Duodenal mucosa (tissue), 2 donors: Measurements from ENCODE around the gene C11orf21.

ENCODE experiments used
- H3K27ac ChIP-seq: one replicate; pipeline ENCODE4 v1.7.0; 2013; ENCODE audit warnings: low read depth, low read length
- H3K27me3 ChIP-seq, 2 donors: one replicate each; pipeline ENCODE4 v1.7.0; 2013; ENCODE audit warnings: low read length in 2 of 2, control low read depth in 1 of 2; ENCODE audit not compliant: insufficient read depth in 2 of 2, control insufficient read depth in 1 of 2
- H3K36me3 ChIP-seq, 2 donors: one replicate each; pipeline ENCODE4 v1.7.0; 2013; ENCODE audit warnings: low read length in 2 of 2, control low read depth in 1 of 2; ENCODE audit not compliant: insufficient read depth in 2 of 2, control insufficient read depth in 1 of 2
- H3K4me1 ChIP-seq, 2 donors: one replicate each; pipeline ENCODE4 v1.7.0; 2013; ENCODE audit warnings: low read length in 2 of 2, control low read depth in 1 of 2; ENCODE audit not compliant: insufficient read depth in 2 of 2, control insufficient read depth in 1 of 2
- H3K4me3 ChIP-seq, 2 donors: one replicate each; pipeline ENCODE4 v1.7.0; 2013; ENCODE audit warnings: low read length in 2 of 2, low read depth in 1 of 2
- H3K9ac ChIP-seq, 2 donors: one replicate each; pipeline ENCODE4 v1.7.0; 2013; ENCODE audit warnings: low read length in 2 of 2, low read depth in 1 of 2
- H3K9me3 ChIP-seq, 2 donors: one replicate each; pipeline ENCODE4 v1.7.0; 2013; ENCODE audit warnings: low read length in 2 of 2, control low read depth in 1 of 2; ENCODE audit not compliant: control insufficient read depth in 1 of 2

C11orf21 gene

DNA sequence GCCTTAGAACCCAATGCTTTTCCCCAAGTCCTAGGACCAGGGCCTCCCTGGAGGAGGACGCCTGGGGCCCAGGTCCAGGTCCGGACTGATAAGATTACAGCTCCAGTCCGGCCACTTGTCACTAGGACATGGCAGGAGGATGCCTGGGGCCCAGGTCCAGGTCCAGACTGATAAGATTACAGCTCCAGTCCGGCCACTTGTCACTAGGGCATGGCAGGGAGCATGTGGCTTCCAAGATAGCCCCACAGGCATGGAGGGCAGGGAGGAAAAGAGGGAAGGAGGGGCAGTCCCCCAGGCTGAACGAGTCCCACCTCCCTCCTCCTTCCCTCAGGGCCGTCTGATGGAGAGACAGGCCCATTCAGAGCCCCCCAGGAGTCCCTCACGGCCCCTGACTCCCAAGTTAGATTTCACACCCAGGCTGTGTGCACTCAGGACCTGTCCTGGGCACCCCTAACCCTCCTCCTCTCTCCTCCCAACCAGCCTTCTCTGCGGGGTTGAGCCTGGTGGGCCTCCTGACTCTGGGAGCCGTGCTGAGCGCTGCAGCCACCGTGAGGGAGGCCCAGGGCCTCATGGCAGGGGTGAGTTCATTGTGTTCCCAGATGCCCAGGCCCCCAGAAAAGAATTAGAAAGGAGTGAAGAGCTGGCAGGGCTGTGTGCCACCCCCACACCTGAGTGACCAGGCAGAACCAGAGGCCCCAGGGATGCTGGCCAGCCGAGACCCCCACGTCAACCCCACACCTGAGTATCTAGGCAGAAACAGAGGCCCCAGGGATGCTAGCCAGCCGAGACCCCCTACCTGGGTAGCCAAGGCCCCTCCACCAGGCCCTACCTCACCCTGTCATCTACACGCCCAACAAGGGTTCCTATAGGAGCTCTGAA lies 2.1 kb upstream of the C11orf21 start:
- H3K4me3 ChIP-seq, result no peak overlapping the region
- peaks cover 12 to 19% of the 10 kb centered on the region in 2 donors for H3K4me1 ChIP-seq
- no peak overlapping the region for H3K9ac ChIP-seq
- no peaks in the 10 kb centered on the region for H3K9me3 ChIP-seq
- H3K27me3 ChIP-seq, result no peaks in the 10 kb centered on the region
- H3K36me3 ChIP-seq, result no peaks in the 10 kb centered on the region
- H3K27ac ChIP-seq, result no peak overlapping the region

DNA sequence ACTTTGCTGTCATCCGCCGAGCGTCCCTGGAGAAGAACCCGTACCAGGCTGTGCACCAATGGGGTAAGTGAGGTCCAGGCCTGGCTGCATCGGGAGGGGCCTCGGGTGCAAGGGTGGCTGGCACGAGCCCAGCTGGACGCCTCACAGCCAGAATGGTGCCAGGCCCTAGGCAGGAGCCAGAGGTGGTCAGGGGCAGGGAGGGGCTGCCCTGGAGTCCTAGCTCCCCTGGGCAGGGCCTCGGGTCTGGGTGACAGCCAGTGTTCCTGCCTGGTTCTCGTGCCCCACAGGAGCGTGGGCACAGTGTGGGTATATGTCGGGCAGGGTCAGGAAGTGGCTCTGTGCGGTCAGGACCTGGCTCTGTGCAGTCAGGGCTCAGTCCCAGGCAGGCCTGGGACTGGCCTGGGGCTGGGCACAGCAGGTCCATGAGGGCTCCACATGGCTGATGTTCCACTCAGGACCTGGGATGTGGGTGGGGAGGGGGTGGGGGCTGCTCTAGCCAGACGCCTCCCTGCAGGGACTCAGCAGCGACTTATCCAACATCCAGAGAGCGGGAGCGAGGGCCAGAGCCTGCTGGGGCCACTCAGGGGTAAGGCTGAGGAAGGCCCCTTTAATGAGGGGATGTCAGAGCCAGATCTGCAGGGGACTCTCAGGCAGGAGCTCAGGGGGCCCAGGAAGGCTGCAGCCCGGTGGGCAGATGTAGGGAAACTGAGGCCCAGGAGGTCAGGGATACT lies 1.3 kb upstream of the C11orf21 start:
- Histone ChIP-seq H3K27me3 (no peaks in the 10 kb centered on the region), H3K36me3 (no peaks in the 10 kb centered on the region), H3K9me3 (no peaks in the 10 kb centered on the region), H3K9ac (no peak overlapping the region), H3K4me1 (peaks cover 12 to 19% of the 10 kb centered on the region in 2 donors), H3K27ac (no peak overlapping the region), H3K4me3 (no peak overlapping the region)

DNA sequence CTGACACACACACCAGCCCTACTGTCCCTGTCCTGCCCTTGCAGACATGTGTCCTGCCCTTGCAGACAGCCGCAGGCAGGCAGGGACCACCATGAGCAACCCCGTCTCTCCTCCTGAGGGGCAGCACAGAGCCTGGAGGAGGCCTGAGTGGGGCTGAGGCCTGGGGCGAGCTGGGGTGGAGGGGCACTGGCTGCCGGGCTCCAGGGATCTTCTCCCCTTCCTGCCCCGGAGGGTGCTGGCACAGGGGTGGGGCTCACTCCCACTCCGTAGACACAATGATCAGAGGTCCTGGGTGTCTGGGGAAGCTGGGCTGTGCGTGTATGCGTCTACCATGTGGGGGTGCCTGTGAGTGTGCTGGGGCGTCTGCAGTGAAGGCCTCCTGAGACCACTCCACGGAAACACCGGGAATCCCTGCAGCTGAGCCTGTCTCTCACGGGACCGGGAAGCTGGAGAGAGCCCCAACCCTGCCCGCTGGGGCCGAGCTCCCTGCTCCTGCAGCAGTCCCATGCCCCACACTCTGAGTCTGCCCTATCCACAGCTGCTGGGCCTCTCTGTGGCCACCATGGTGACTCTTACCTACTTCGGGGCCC lies 683 bp upstream of the C11orf21 start:
- peak overlapping the region in 1 of 2 donors; percentile 55 for H3K4me3 ChIP-seq
- H3K4me1 ChIP-seq, result peaks cover 11 to 19% of the 10 kb centered on the region in 2 donors
- no peak overlapping the region for H3K27ac ChIP-seq
- no peaks in the 10 kb centered on the region for H3K27me3 ChIP-seq
- no peaks in the 10 kb centered on the region for H3K9me3 ChIP-seq
- peak overlapping the region in 1 of 2 donors; percentile 25 for H3K9ac ChIP-seq
- H3K36me3 ChIP-seq, result no peaks in the 10 kb centered on the region

DNA sequence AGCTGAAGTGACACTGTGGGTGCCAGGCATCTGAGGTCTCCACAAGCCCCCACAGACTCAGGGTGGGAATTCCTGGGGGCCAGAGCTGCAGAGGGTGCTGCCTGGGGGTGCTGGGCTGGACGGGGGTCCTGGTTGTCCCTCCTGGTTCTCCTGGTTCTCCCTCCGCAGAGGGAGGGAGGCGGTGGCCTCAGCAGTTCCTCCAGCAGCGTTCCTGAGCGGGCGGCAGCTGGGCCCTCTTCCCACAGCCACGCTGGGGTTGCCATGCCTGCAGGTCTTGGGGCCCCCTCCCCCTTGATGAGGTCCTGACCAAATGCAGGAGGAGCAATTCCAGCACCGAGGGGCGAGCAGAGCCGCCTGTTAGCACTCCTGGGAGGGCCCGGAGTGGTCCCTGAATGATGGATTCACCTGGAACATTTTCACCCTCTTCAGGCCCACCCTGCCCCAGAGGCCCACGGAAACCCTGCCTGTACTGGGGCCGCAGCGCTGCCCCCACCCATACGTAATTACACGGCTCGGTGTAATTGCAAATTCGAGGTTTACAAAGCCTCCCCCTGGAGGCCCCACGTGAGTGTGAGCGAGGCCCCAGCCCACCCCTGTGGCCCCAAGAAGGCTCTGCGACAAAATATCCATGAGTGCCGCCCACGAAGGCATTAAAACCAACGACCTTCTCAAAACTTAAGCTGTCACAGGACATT lies 635 bp downstream of the C11orf21 start:
- Histone ChIP-seq H3K27me3 (no peaks in the 10 kb centered on the region), H3K9ac (no peak overlapping the region), H3K4me1 (peaks cover 6 to 19% of the 10 kb centered on the region in 2 donors), H3K36me3 (no peaks in the 10 kb centered on the region), H3K4me3 (peak overlapping the region in 1 of 2 donors; percentile 55), H3K9me3 (no peaks in the 10 kb centered on the region), H3K27ac (no peak overlapping the region)

DNA sequence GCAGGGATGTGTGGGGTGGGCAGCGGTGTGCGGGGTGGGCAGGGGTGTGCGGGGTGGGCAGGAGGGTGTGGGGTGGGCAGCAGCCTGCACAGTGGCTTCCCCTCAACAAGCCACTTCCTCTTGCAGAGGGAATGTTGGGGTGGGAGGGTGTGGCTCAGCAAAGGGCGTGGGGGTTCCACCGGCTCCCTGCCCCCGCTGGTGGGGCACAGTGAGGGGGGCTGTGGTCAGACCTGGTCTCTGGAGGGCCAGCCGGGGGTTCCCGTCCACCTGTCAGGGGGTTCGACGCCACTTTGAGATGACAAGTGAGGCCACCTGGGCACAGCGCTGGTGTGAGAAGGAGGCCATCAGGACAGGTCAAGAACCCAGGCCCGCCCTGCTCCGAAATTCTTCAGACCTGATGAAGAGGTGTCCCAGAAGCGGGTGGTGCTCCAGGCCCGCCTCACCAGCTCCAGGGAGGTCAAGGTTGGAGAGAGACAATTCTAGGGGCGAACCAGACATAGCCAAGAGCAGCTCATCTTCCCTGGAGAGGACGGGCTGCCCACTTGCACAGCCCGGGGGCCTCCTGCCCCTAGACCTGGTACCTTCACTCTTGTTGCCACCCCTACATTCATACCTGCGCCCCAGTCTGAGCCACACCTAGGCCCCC lies 1.3 kb downstream of the C11orf21 start:
- H3K36me3 ChIP-seq, result no peaks in the 10 kb centered on the region
- H3K4me1 ChIP-seq, result peaks cover 3 to 13% of the 10 kb centered on the region in 2 donors
- no peak overlapping the region for H3K27ac ChIP-seq
- H3K9ac ChIP-seq, result no peak overlapping the region
- H3K9me3 ChIP-seq, result no peaks in the 10 kb centered on the region
- no peak overlapping the region for H3K4me3 ChIP-seq
- no peaks in the 10 kb centered on the region for H3K27me3 ChIP-seq

DNA sequence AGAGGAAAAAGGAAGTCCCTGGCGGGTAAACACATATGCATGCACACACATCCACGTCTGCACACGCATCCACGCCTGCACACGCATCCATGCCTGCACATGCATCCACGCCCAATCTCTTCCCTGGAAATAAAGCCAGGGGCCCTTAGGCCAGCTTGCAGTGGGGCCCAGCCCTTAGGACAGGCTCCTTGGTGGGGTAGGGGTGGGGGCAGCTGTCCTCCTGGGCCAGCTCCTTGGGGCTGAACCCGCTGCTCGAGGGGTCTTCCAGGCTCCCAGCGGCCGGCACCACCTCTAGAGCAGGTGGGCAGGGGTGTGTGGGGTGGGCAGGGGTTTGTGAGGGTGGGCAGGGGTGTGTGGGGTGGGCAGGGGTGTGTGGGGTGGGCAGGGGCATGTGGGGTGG lies 1.9 kb downstream of the C11orf21 start:
- H3K4me1 ChIP-seq, result peaks cover under 1 to 8% of the 10 kb centered on the region in 2 donors
- H3K36me3 ChIP-seq, result no peaks in the 10 kb centered on the region
- H3K4me3 ChIP-seq, result no peak overlapping the region
- H3K9me3 ChIP-seq, result no peaks in the 10 kb centered on the region
- H3K9ac ChIP-seq, result no peak overlapping the region
- H3K27ac ChIP-seq, result no peak overlapping the region
- H3K27me3 ChIP-seq, result no peaks in the 10 kb centered on the region

DNA sequence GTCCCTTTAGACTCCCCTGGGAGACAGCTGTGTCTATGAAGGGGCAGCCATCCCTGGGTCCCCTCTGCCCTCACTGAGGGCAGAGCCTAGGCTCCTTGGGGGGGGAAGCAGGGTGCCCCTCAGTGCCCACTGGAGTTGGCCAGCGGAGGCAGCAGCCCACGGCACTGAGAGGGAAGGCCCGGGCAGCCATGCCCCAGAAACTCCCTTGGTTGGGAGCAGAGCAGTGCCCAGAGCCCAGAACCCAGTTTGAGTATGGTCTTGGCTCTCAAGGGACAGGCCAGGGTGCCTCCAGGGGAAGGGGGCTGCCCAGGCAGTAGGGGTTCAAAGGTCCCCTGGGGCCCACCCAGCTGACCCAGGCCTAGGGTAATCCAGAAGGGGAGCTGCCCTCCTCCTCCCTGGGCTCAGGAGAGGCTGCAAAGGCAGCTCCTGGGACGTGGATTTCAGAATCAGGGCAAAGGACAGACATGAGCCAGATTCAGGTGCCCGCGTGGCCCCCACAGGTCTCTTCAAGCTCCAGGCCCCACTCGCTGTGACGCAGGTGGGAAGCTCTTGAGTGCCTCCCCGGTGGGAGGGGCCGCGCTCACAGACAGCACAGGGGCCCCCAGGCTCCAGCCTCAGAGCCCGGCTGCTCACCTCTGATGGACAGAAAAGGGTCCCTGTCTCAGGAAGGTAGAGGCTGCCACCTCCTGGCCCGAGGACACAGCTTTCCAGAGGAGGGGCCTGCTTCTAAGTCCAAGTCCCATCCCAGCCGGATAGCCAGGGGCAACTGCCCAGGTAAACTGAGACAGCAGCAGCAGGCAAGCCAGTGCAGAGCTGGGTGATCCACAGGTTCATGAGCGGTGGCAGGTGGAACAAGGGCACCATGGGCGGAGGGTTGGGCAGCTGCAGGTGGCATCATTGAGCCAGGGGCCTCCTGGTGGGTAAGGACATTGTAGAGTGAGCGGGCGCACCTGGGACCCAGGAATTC lies 2.6 kb downstream of the C11orf21 start:
- H3K27ac ChIP-seq, result no peak overlapping the region
- H3K9ac ChIP-seq, result no peak overlapping the region
- H3K27me3 ChIP-seq, result no peaks in the 10 kb centered on the region
- peaks cover 0 to 8% of the 10 kb centered on the region in 2 donors for H3K4me1 ChIP-seq
- H3K36me3 ChIP-seq, result no peaks in the 10 kb centered on the region
- no peaks in the 10 kb centered on the region for H3K9me3 ChIP-seq
- H3K4me3 ChIP-seq, result no peak overlapping the region

DNA sequence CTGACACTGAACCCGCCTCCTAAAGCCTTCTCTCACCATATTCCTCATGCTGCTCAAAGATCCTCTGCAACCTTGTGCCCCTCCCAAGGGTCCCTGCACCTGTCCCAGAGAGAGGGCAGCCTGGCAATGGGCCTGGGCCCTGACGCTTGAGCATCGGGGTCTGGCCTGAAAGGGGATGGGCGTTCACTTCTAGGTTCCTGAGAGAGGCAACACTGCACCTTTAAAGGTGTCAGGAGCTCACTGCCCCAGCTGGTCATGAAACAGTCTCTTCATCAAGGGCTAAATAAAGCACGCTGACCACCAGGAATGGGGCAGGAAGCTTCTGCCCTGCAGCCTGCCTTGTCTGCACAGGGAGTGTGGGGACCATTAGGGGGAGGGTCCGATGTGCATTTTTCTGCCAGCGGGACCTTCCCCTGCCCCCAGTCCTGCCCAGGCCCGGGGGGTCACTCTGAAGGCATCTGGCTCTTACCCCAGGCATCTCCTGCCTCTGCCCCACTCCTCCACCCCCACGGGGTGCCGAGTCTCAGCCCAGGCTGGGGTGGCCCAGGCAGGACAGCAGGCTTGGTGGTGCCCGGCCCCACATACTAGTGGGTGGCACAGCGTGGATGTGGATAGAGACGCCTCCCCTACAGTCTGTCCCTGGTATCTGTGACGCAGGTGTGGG lies 3.5 kb downstream of the C11orf21 start:
- Histone ChIP-seq H3K4me3 (no peak overlapping the region), H3K4me1 (peaks cover 0 to 8% of the 10 kb centered on the region in 2 donors), H3K27me3 (no peaks in the 10 kb centered on the region), H3K27ac (no peak overlapping the region), H3K9ac (no peak overlapping the region), H3K36me3 (no peaks in the 10 kb centered on the region), H3K9me3 (no peaks in the 10 kb centered on the region)
